Natural killer cell (primary cell): ENCODE data around the gene ACSS1. TPM values are rescaled to one million over a fixed set of nuclear protein-coding genes. Genes with fewer than 3 reads are reported as not detected.

ENCODE experiments used
- ATAC-seq, 3 donors: fragments of 150-1000 bp in 2 of 3; fragments of 200-7000 bp in 1 of 3; cut with Tn5 transposase; 1 replicate in 1 of 3; 2 replicates in 2 of 3; pipeline ENCODE4 v1.10.0; 2021; ENCODE audit warnings: mild to moderate bottlenecking in 2 of 3, moderate library complexity in 2 of 3
- DNase-seq, 2 donors: peaks; one replicate each; pipeline versions ENCODE4 v3.0.0 to v3.0.0-alpha.2; 2013 to 2021; ENCODE audit warnings: mixed read lengths in 1 of 2
- H3K27ac ChIP-seq: one replicate; pipeline ENCODE4 v1.5.1; 2013; ENCODE audit warnings: mild to moderate bottlenecking, low read length
- H3K27me3 ChIP-seq: one replicate; pipeline ENCODE4 v1.6.1; 2013; ENCODE audit warnings: low read length; ENCODE audit not compliant: control insufficient read depth, insufficient read depth
- H3K36me3 ChIP-seq: one replicate; pipeline ENCODE4 v1.6.1; 2013; ENCODE audit warnings: low read length; ENCODE audit not compliant: control insufficient read depth, insufficient read depth
- H3K4me1 ChIP-seq: one replicate; pipeline ENCODE4 v1.6.1; 2013; ENCODE audit warnings: low read length; ENCODE audit not compliant: control insufficient read depth, insufficient read depth
- H3K4me3 ChIP-seq: one replicate; pipeline ENCODE4 v1.5.1; 2013; ENCODE audit warnings: low read length
- H3K9me3 ChIP-seq: one replicate; pipeline ENCODE4 v1.6.1; 2013; ENCODE audit warnings: low read length; ENCODE audit not compliant: control insufficient read depth, insufficient read depth
- H3K27ac Mint-ChIP-seq, 2 donors: one replicate each; pipeline ENCODE4 v1.8.0; 2022; ENCODE audit warnings: mild to moderate bottlenecking in 2 of 2, mixed read lengths in 2 of 2, moderate library complexity in 1 of 2
- H3K27me3 Mint-ChIP-seq, 2 donors: one replicate each; pipeline ENCODE4 v1.8.0; 2022; ENCODE audit warnings: low read depth in 2 of 2, mixed read lengths in 2 of 2
- H3K36me3 Mint-ChIP-seq: one replicate; pipeline ENCODE4 v1.8.0; 2022; ENCODE audit warnings: mixed read lengths
- H3K4me1 Mint-ChIP-seq, 2 donors: one replicate each; pipeline ENCODE4 v1.8.0; 2022; ENCODE audit warnings: mixed read lengths in 2 of 2
- H3K4me3 Mint-ChIP-seq: one replicate; pipeline ENCODE4 v1.8.0; 2022; ENCODE audit warnings: mild to moderate bottlenecking, moderate library complexity, mixed read lengths
- H3K9me3 Mint-ChIP-seq, 2 donors: one replicate each; pipeline ENCODE4 v1.8.0; 2022; ENCODE audit warnings: mixed read lengths in 2 of 2
- CTCF ChIP-seq: fragments of 200-600 bp; IDR thresholded peaks from one replicate; pipeline ENCODE4 v1.8.0; 2022; ENCODE audit warnings: antibody characterized with exemption
- WGBS: methylation state at CpG from one replicate; pipeline ENCODE4 v1.1.7; 2013; ENCODE audit warnings: missing lambda C conversion rate; ENCODE audit not compliant: insufficient coverage; 5-methylcytosine and 5-hydroxymethylcytosine counted together
- intact Hi-C: fragments of 100-400 bp; cut with micrococcal nuclease; formaldehyde crosslinking; loops from one replicate; pipeline ENCODE4 v1.14.2; 2022
- total RNA-seq, 4 donors: library from RNA; stranded (reverse); fragments of 120-200 nt in 1 of 4; gene quantifications; one replicate each; pipeline versions ENCODE4 v1.2.3 to v1.2.4, GENCODE V29; 2013 to 2022

The ACSS1 gene
- total RNA-seq, 3 donors from 2014 or later (not counting 1 experiment from before 2014, with no cell fraction given): 46.3 to 67.4 (median 57.4) TPM

- no peak overlapping the region for H3K4me3 ChIP-seq
- Mint-ChIP-seq H3K36me3 (peaks cover 50% of the 10 kb centered on the region), H3K4me1 (peaks cover 98 to 99% of the 10 kb centered on the region in 2 donors), H3K27me3 (no peaks in the 10 kb centered on the region), H3K4me3 (peak overlapping the region; percentile 75), H3K9me3 (no peaks in the 10 kb centered on the region), H3K27ac (peak overlapping the region; percentile 89 to 94)
- DNase-seq (no peak), ATAC-seq (no peak)
- no peak for TF ChIP-seq CTCF
- no peaks in the 10 kb centered on the region for H3K27me3 ChIP-seq
- 90% methylated on average over 3 of the region's 3 CpGs for WGBS
- intact Hi-C loops: no loop called here
- peaks cover 3% of the 10 kb centered on the region for H3K9me3 ChIP-seq
- H3K4me1 ChIP-seq: peaks cover 44% of the 10 kb centered on the region
- peaks cover 60% of the 10 kb centered on the region for H3K36me3 ChIP-seq
- no peak overlapping the region for H3K27ac ChIP-seq
Measured at GRCh38 chr20:24977797-24978196, 80.1 kb downstream of the ACSS1 start.

- H3K9me3 ChIP-seq: peaks cover 3% of the 10 kb centered on the region
- no peaks in the 10 kb centered on the region for H3K9me3 Mint-ChIP-seq
- intact Hi-C loops: no loop called here
- peak overlapping the region; percentile 32 for H3K27ac ChIP-seq
- peak overlapping the region; percentile 75 for H3K4me3 Mint-ChIP-seq
- no peak overlapping the region for H3K4me3 ChIP-seq
- peaks cover 40% of the 10 kb centered on the region for H3K4me1 ChIP-seq
- peak overlapping the region; percentile 89 to 94 for H3K27ac Mint-ChIP-seq
- WGBS: 93% methylated on average over 1 of the region's 1 CpG
- no peaks in the 10 kb centered on the region for H3K27me3 Mint-ChIP-seq
- no peaks in the 10 kb centered on the region for H3K27me3 ChIP-seq
- TF ChIP-seq CTCF: no peak
- ATAC-seq: no peak
- H3K4me1 Mint-ChIP-seq: peaks cover 94% of the 10 kb centered on the region in 2 donors
- H3K36me3 ChIP-seq: peaks cover 64% of the 10 kb centered on the region
- peaks cover 50% of the 10 kb centered on the region for H3K36me3 Mint-ChIP-seq
- DNase-seq: no peak
Measured at GRCh38 chr20:24977336-24977735, 80.6 kb downstream of the ACSS1 start.

- DNase-seq: peak in 1 of 2 donors; percentile 7
- ATAC-seq: peak in 1 of 3 donors; percentile 19
- no peak overlapping the region for H3K27ac ChIP-seq
- Mint-ChIP-seq H3K27me3 (no peaks in the 10 kb centered on the region), H3K36me3 (peaks cover 55% of the 10 kb centered on the region), H3K27ac (no peak overlapping the region), H3K4me1 (peaks cover 69 to 81% of the 10 kb centered on the region in 2 donors), H3K9me3 (no peaks in the 10 kb centered on the region), H3K4me3 (no peak overlapping the region)
- peaks cover 31% of the 10 kb centered on the region for H3K4me1 ChIP-seq
- H3K36me3 ChIP-seq: peaks cover 82% of the 10 kb centered on the region
- no peaks in the 10 kb centered on the region for H3K27me3 ChIP-seq
- no peaks in the 10 kb centered on the region for H3K9me3 ChIP-seq
- 97% methylated on average over 2 of the region's 2 CpGs for WGBS
- no peak overlapping the region for H3K4me3 ChIP-seq
- TF ChIP-seq CTCF: no peak
- intact Hi-C loops: no loop called here
Measured at GRCh38 chr20:24972341-24972740, 85.6 kb downstream of the ACSS1 start.
